Activated CD4-positive, alpha-beta T cell treated with anti-CD3 and anti-CD28 coated beads, Interleukin-2, amount 10 ng/mL, durations not matched to agents 24 days and 14 days (primary cell): ENCODE results near the gene PLCH1. TPM values are rescaled to one million over a fixed set of nuclear protein-coding genes. Genes with fewer than 3 reads are reported as not detected.

Experiments used
- DNase-seq: peaks from one replicate; pipeline ENCODE4 v3.0.0; 2022
- H3K27ac Mint-ChIP-seq: one replicate; pipeline ENCODE4 v1.8.0; 2022; ENCODE audit warnings: mild to moderate bottlenecking, mixed read lengths
- H3K27me3 Mint-ChIP-seq: one replicate; pipeline ENCODE4 v1.8.0; 2022; ENCODE audit warnings: mixed read lengths
- H3K36me3 Mint-ChIP-seq: one replicate; pipeline ENCODE4 v1.8.0; 2022; ENCODE audit warnings: low read depth, mild to moderate bottlenecking, mixed read lengths
- H3K4me1 Mint-ChIP-seq: one replicate; pipeline ENCODE4 v1.8.0; 2021; ENCODE audit warnings: mixed read lengths
- H3K4me3 Mint-ChIP-seq: one replicate; pipeline ENCODE4 v1.8.0; 2022; ENCODE audit warnings: mild to moderate bottlenecking, moderate library complexity, mixed read lengths
- H3K9me3 Mint-ChIP-seq: one replicate; pipeline ENCODE4 v1.8.0; 2021; ENCODE audit warnings: mixed read lengths
- intact Hi-C: fragments of 100-400 bp; cut with micrococcal nuclease; formaldehyde crosslinking; loops from one replicate; pipeline ENCODE4 v1.15.1; 2023
- total RNA-seq: library from RNA; stranded (reverse); gene quantifications from 2 replicates; pipeline ENCODE4 v1.2.3, GENCODE V29; 2022

The PLCH1 gene, protein sequence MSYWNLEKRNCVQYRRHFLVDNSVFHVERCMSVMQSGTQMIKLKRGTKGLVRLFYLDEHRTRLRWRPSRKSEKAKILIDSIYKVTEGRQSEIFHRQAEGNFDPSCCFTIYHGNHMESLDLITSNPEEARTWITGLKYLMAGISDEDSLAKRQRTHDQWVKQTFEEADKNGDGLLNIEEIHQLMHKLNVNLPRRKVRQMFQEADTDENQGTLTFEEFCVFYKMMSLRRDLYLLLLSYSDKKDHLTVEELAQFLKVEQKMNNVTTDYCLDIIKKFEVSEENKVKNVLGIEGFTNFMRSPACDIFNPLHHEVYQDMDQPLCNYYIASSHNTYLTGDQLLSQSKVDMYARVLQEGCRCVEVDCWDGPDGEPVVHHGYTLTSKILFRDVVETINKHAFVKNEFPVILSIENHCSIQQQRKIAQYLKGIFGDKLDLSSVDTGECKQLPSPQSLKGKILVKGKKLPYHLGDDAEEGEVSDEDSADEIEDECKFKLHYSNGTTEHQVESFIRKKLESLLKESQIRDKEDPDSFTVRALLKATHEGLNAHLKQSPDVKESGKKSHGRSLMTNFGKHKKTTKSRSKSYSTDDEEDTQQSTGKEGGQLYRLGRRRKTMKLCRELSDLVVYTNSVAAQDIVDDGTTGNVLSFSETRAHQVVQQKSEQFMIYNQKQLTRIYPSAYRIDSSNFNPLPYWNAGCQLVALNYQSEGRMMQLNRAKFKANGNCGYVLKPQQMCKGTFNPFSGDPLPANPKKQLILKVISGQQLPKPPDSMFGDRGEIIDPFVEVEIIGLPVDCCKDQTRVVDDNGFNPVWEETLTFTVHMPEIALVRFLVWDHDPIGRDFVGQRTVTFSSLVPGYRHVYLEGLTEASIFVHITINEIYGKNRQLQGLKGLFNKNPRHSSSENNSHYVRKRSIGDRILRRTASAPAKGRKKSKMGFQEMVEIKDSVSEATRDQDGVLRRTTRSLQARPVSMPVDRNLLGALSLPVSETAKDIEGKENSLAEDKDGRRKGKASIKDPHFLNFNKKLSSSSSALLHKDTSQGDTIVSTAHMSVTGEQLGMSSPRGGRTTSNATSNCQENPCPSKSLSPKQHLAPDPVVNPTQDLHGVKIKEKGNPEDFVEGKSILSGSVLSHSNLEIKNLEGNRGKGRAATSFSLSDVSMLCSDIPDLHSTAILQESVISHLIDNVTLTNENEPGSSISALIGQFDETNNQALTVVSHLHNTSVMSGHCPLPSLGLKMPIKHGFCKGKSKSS (N-terminal part only)
- total RNA-seq: 0.38 TPM in 1 of 2 replicates, not detected in the other

DNA sequence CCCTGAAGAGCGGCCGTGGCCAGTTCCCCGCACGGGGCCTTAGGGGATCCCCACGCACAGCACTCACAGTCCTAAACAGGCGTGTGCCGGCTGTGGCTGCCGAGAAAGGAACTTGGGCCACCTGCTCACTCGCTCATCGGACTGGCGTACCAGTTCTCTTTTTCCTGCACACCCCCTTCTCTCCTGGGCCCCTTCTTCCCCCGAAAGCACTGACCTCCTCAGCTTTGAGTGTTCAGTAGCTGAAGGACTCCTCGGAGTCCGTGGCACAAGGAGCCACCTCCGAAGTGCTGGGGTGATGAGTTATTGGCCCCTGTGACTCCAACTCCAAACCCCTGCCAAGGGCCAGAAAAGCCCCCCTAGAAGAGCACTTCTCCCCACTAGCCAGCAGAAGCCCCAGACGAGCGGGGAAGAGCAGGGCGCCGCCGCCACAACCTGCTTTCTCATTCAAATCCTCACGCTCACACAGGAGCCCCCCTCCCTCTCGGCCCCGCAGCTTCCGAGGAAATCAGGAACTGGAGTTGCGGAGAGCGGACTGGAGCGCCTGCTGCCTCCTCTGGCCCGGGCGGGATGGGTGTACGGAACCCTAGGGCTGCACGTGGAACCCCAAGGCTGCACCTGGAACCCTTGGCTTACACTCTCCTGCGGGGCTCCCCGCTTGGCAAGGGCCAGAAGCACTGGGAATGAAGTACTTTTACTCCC, at the start of gene PLCH1:
Gene PLCH1 (minus strand): TSS at position 446 of the 699 bp plus-strand sequence. CDS start 40,847 bp downstream, outside the sequence.
- peak within 1 kb of the TSS; percentile 85 for H3K4me3 Mint-ChIP-seq
- H3K27me3 Mint-ChIP-seq: peaks cover 75% of the 10 kb centered on the region
- peaks cover 19% of the 10 kb centered on the region for H3K4me1 Mint-ChIP-seq
- peak within 1 kb of the TSS; percentile 12 for H3K27ac Mint-ChIP-seq
- H3K9me3 Mint-ChIP-seq: no peaks in the 10 kb centered on the region
- H3K36me3 Mint-ChIP-seq: no peaks in the 10 kb centered on the region
- intact Hi-C loops: no loop called here
- DNase-seq: peak; percentile 76

DNA sequence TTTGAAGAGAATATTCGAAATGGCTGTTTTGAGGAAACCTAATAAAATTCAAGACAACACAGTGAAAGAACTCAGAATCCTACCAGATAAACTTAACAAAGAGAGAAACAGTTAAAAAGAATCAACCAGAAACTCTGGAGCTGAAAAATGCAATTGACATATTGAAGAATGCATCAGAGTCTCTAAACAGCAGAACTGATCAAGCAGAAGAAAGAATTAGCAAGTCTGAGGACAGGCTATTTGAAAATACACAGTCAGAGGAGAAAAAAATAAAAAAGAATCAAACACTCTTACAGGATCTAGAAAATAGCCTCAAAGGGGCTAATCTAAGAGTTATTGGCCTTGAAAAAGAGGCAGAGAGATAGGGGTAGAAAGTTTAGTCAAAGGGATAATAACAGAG, 47.7 kb upstream of the PLCH1 start:
- H3K4me3 Mint-ChIP-seq: no peak overlapping the region
- no peak for DNase-seq
- H3K4me1 Mint-ChIP-seq: peaks cover 2% of the 10 kb centered on the region
- H3K36me3 Mint-ChIP-seq: peaks cover 6% of the 10 kb centered on the region
- intact Hi-C loops: no loop called here
- H3K9me3 Mint-ChIP-seq: peaks cover 12% of the 10 kb centered on the region
- H3K27me3 Mint-ChIP-seq: no peaks in the 10 kb centered on the region
- H3K27ac Mint-ChIP-seq: no peak overlapping the region

DNA sequence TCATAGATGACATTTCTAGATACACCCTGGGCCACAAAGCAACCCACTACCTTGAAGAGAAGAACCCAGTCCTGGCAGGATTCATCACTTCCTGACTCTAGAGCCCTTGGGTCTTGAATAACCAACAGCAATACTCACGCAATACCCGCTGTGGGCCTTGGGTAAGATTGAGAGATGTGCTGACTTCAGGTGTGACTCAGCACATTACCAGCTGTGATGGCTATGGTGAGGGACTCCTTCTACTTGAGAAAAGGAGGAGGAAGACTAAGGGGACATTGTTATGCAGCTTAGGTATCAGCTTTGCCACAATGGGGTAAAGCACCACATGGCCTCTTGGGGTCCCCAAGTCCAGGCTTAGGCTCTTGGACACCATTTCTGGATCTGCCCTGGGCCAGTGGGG, 46.3 kb upstream of the PLCH1 start:
- intact Hi-C loops: no loop called here
- peaks cover 10% of the 10 kb centered on the region for H3K9me3 Mint-ChIP-seq
- H3K4me1 Mint-ChIP-seq: peaks cover 2% of the 10 kb centered on the region
- peaks cover 6% of the 10 kb centered on the region for H3K36me3 Mint-ChIP-seq
- no peak overlapping the region for H3K4me3 Mint-ChIP-seq
- H3K27ac Mint-ChIP-seq: no peak overlapping the region
- no peaks in the 10 kb centered on the region for H3K27me3 Mint-ChIP-seq
- DNase-seq: no peak

DNA sequence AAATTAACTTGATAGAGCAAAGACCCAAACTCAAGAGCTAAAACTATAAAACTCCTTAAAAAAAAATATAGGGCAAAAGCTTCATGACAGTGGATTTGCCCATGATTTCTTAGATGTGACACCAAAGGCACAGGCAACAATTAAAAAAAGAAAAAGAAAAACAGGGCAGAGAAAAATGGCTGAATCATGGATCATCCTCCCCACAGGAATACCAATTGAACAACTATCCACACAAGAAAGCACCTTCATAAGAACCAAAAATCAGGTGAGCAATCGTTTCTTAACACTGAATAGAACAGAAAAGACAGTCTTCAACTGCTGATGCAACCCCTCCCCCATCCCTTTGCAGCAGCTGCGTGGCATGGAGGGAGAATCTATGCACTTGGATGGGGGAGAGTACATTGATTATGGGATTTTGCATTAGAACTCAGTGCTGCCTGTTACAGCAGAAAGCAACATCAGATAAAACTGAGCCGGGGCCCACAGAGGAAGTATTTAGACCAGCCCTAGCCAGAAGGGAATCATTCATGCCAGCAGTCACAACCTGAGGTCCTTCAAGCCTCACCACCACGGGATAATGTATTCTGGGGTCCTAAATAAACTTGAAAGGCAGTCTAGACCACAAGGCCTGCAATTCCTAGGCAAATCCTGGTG, 45.5 kb upstream of the PLCH1 start:
- intact Hi-C loops: no loop called here
- H3K4me3 Mint-ChIP-seq: no peak overlapping the region
- H3K27ac Mint-ChIP-seq: no peak overlapping the region
- no peak for DNase-seq
- H3K36me3 Mint-ChIP-seq: peaks cover 6% of the 10 kb centered on the region
- peaks cover 2% of the 10 kb centered on the region for H3K4me1 Mint-ChIP-seq
- H3K27me3 Mint-ChIP-seq: no peaks in the 10 kb centered on the region
- H3K9me3 Mint-ChIP-seq: peaks cover 9% of the 10 kb centered on the region

DNA sequence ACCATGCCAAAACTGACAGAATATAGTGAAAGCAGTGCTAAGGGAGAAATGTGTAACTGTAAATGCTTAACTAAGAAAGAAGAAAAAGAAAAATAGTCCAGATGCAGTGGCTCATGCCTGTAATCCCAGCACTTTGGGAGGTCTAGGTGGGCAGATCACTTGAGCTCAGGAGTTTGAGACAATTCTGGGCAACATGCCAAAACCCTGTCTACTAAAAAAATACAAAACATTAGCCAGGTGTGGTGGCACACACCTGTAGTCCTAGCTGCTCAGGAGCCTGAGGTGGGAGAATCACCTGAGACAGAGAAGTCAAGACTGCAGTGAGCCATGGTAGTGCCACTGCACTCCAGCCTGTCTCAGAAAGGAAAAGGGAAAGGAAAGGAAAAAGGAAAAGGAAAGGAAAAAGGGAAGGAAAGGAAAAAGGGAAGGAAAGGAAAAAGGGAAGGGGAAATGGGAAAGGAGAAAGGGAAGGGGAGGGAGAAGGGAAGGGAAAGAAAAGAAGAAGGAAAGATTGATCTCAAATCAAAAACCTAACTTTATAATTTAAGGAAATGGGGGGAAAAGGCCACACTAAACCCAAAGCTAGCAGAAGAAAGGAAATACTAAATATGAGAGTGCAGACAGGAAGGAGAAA, 40.9 kb upstream of the PLCH1 start:
- peaks cover 6% of the 10 kb centered on the region for H3K36me3 Mint-ChIP-seq
- no peak overlapping the region for H3K4me3 Mint-ChIP-seq
- H3K4me1 Mint-ChIP-seq: peaks cover 2% of the 10 kb centered on the region
- H3K27ac Mint-ChIP-seq: no peak overlapping the region
- H3K27me3 Mint-ChIP-seq: no peaks in the 10 kb centered on the region
- intact Hi-C loops: no loop called here
- no peak for DNase-seq
- no peaks in the 10 kb centered on the region for H3K9me3 Mint-ChIP-seq

DNA sequence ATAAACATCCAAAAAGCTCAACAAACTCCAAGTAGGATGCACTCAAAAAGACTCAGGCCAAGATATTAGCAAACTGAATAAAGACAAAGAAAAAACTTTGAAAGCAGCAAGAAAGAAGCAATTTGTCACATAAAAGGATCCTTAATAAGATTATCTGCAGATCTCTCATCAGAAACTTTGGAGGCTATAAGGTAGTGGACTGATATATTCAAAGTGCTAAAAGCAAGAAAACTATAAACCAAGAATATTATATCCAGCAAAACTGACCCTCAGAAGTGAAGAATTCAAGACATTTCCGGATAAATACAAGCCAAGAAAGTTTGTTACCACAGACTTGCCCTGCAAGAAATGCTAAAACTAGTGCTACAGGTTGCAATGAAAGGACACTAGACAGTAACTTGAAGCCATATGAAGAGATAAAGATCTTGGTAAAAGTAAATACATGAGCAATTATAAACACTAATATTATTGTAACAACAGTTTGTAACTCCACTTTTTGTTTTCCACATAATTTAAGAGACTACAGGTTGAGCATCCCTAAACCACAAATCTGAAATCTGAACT, 37.6 kb upstream of the PLCH1 start:
- no peak for DNase-seq
- Mint-ChIP-seq H3K27ac (no peak overlapping the region), H3K9me3 (no peaks in the 10 kb centered on the region), H3K4me1 (no peaks in the 10 kb centered on the region), H3K4me3 (no peak overlapping the region), H3K27me3 (no peaks in the 10 kb centered on the region), H3K36me3 (peaks cover 6% of the 10 kb centered on the region)
- intact Hi-C loops: no loop called here

DNA sequence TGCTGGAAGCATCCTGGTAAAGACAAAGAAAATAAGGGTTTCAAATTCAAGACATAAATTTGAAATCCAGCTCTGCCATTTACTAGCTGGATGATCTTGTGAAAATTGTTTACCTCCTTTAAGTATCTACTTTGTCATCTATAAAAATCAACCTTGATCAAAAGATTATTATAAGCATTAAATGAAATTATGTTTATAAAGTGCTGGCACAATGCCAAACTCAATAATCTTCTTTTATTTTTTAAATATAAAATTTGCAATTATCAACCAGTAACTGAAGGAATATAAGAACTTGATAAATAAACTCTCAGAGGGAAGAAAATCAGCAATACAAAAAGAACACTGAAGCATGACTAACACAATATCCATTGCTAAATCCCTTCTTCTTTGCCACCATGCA, 35.4 kb upstream of the PLCH1 start:
- Mint-ChIP-seq H3K27ac (no peak overlapping the region), H3K4me3 (no peak overlapping the region), H3K36me3 (peaks cover 6% of the 10 kb centered on the region), H3K27me3 (no peaks in the 10 kb centered on the region), H3K4me1 (no peaks in the 10 kb centered on the region), H3K9me3 (no peaks in the 10 kb centered on the region)
- intact Hi-C loops: no loop called here
- DNase-seq: no peak

DNA sequence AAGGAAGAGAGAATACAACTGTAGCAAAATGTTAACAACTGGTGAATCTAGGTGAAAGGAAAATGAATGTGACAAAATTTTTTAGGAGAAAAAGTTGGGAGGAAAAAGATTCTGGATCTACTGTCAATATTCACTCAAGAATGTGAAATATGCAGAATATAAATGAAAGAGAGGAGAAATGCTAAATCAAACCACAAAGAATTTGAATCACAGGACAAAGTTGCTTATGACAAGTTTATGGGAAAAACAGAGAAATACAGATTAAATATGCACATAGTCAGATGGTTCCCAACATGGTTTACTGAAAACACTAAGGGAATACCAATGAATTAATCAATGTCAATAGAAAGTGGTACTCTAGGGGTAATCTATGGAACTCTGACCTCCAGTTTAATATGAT, 33.6 kb upstream of the PLCH1 start:
- Mint-ChIP-seq H3K4me3 (no peak overlapping the region), H3K27me3 (no peaks in the 10 kb centered on the region), H3K4me1 (no peaks in the 10 kb centered on the region), H3K36me3 (peaks cover 6% of the 10 kb centered on the region), H3K27ac (no peak overlapping the region), H3K9me3 (no peaks in the 10 kb centered on the region)
- DNase-seq: no peak
- intact Hi-C loops: no loop called here

DNA sequence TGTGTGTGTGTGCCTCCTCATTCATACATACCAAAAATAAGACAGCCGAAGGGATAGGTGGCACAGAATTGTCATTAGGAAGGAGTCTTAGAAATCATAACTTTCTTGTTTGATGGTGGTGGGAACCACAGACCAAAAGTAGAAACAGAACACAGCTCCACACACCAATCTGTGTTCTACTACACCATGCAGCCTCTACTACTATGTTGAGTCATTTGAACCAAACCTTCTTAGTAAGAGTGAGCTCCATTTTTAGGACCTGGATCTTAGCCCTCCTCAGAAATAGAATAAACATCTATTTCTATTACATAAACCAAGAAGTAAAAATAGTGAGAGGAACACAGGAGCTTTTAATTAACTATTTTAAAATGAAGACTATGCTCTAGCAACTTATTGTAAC, 27.9 kb upstream of the PLCH1 start:
- intact Hi-C loops: no loop called here
- no peak for DNase-seq
- Mint-ChIP-seq H3K36me3 (peaks cover 3% of the 10 kb centered on the region), H3K9me3 (no peaks in the 10 kb centered on the region), H3K27me3 (no peaks in the 10 kb centered on the region), H3K4me1 (no peaks in the 10 kb centered on the region), H3K4me3 (no peak overlapping the region), H3K27ac (no peak overlapping the region)

DNA sequence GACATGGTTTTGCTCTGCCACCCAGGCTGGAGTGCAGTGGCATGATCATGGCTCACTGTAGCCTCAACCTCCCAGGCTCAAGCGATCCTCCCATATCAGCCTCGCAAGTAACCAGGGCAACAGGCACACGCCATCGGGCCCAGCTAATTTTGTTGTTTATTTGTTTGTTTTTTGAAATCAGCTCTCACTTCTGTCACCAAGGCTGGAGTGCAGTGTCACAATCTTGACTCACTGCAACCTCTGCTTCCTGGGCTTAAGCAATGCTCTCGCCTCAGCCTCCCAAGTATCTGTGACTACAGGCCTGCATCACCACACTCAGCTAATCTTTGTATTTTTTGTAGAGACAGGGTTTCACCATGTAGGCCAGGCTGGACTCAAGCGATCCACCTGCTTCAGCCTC, 26.3 kb upstream of the PLCH1 start:
- Mint-ChIP-seq H3K4me3 (no peak overlapping the region), H3K36me3 (peaks cover 3% of the 10 kb centered on the region), H3K27me3 (no peaks in the 10 kb centered on the region), H3K9me3 (no peaks in the 10 kb centered on the region), H3K27ac (no peak overlapping the region), H3K4me1 (no peaks in the 10 kb centered on the region)
- DNase-seq: no peak
- intact Hi-C loops: no loop called here

DNA sequence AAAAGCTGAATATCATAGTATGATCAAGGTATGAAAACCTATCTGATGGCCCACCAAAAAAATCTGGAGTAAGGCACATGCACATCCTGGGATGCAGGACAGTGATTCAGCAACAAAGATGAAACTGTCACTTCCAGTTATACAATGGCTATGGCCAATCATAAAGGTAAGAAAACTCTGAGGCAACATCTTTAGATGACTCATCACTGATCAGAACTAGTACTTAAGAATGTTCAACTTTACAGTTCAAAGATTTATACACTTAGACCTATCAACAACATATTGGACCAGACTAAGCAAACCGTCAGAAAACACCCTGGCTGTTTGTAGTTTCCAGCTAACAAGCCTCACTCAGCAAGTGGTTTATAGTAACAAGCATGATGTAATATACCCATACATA, 21.3 kb upstream of the PLCH1 start:
- Mint-ChIP-seq H3K4me1 (no peaks in the 10 kb centered on the region), H3K9me3 (no peaks in the 10 kb centered on the region), H3K27ac (no peak overlapping the region), H3K27me3 (no peaks in the 10 kb centered on the region), H3K36me3 (peaks cover 1% of the 10 kb centered on the region), H3K4me3 (no peak overlapping the region)
- no peak for DNase-seq
- intact Hi-C loops: no loop called here

DNA sequence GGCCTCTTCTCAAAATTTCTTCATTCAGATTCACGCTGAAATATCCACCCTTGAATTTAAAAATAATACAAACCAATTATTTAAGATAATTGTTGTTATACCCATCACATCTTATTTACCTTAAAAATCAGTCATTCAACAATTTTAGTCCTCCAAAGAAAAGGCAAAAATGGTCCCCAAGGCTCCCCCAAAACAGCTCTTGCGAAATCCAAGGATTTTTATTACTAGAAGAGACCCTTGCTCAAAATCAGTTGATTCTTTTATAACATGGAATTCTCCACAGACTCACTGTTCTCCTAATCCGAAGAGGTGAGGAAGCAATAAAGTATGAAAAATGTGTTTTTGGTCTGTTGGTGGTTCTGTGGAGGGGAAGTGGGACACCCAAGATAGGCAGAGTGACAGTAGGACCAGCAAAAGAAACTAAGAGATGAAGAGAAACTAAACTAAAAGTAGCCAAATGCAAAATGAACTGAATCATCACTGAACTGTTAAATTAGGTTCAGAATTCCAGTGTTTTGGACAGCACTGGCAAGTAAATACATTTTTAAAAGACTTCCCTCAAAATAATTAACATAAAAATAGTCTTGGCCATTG, 19.1 kb upstream of the PLCH1 start:
- no peaks in the 10 kb centered on the region for H3K27me3 Mint-ChIP-seq
- no peak overlapping the region for H3K27ac Mint-ChIP-seq
- H3K4me1 Mint-ChIP-seq: no peaks in the 10 kb centered on the region
- no peak for DNase-seq
- intact Hi-C loops: no loop called here
- no peak overlapping the region for H3K4me3 Mint-ChIP-seq
- no peaks in the 10 kb centered on the region for H3K9me3 Mint-ChIP-seq
- no peaks in the 10 kb centered on the region for H3K36me3 Mint-ChIP-seq
